ENCODE results near the gene GLT6D1. TPM values are rescaled to one million over a fixed set of nuclear protein-coding genes. Genes with fewer than 3 reads are reported as not detected.

GLT6D1 gene
- total RNA-seq, 6 experiments from 2014 or later: not detected

GRCh38 chr9:135666534-135667462 is 27.5 kb upstream of the GLT6D1 start:
- DNase-seq (peak in 1 of 3 donors; percentile 27), ATAC-seq (no peak)
- Histone ChIP-seq H3K36me3 (no peaks in the 10 kb centered on the region), H3K4me3 (no peak overlapping the region), H3K9me3 (no peaks in the 10 kb centered on the region), H3K27me3 (no peaks in the 10 kb centered on the region), H3K4me1 (no peaks in the 10 kb centered on the region), H3K27ac (no peak overlapping the region)
- no peak for TF ChIP-seq POLR2A (IDR thresholded peaks at IDR 0.05)
- TF ChIP-seq CTCF (IDR thresholded peaks at IDR 0.05): no peak
- WGBS (ENCODE audit: insufficient coverage, low coverage, low lambda C conversion rate, missing lambda C conversion rate): 39% methylated on average over 10 of the region's 29 CpGs
- intact Hi-C loops (cut with DNase I): no loop called here

GRCh38 chr9:135665795-135666189 is 26.5 kb upstream of the GLT6D1 start:
- DNase-seq (no peak), ATAC-seq (no peak)
- no peaks in the 10 kb centered on the region for H3K9me3 ChIP-seq
- no peak overlapping the region for H3K4me3 ChIP-seq
- 83% methylated on average over 2 of the region's 12 CpGs for WGBS (ENCODE audit: insufficient coverage, low coverage, low lambda C conversion rate, missing lambda C conversion rate)
- no peaks in the 10 kb centered on the region for H3K36me3 ChIP-seq
- H3K4me1 ChIP-seq: no peaks in the 10 kb centered on the region
- H3K27me3 ChIP-seq: no peaks in the 10 kb centered on the region
- H3K27ac ChIP-seq: no peak overlapping the region
- TF ChIP-seq CTCF (IDR thresholded peaks at IDR 0.05) (no peak), POLR2A (IDR thresholded peaks at IDR 0.05) (no peak)
- intact Hi-C loops (cut with DNase I): no loop called here

GRCh38 chr9:135664801-135665794 is 25.8 kb upstream of the GLT6D1 start:
- no peak overlapping the region for H3K27ac ChIP-seq
- H3K4me3 ChIP-seq: no peak overlapping the region
- ATAC-seq: no peak
- TF ChIP-seq CTCF (IDR thresholded peaks at IDR 0.05) (no peak), POLR2A (IDR thresholded peaks at IDR 0.05) (no peak)
- H3K36me3 ChIP-seq: no peaks in the 10 kb centered on the region
- H3K27me3 ChIP-seq: no peaks in the 10 kb centered on the region
- no peaks in the 10 kb centered on the region for H3K4me1 ChIP-seq
- WGBS (ENCODE audit: insufficient coverage, low coverage, low lambda C conversion rate, missing lambda C conversion rate): 39% methylated on average over 7 of the region's 32 CpGs
- intact Hi-C loops (cut with DNase I): no loop called here
- H3K9me3 ChIP-seq: no peaks in the 10 kb centered on the region
- no peak for DNase-seq

- Histone ChIP-seq H3K27ac (no peak overlapping the region), H3K4me3 (no peak overlapping the region), H3K27me3 (no peaks in the 10 kb centered on the region), H3K9me3 (no peaks in the 10 kb centered on the region), H3K4me1 (no peaks in the 10 kb centered on the region), H3K36me3 (no peaks in the 10 kb centered on the region)
- TF ChIP-seq CTCF (IDR thresholded peaks at IDR 0.05): no peak
- no peak for TF ChIP-seq POLR2A (IDR thresholded peaks at IDR 0.05)
- ATAC-seq (no peak), DNase-seq (no peak)
- intact Hi-C loops (cut with DNase I): no loop called here
- 76% methylated on average over 5 of the region's 10 CpGs for WGBS (ENCODE audit: insufficient coverage, low coverage, low lambda C conversion rate, missing lambda C conversion rate)
Measured at GRCh38 chr9:135664266-135664665, 24.9 kb upstream of the GLT6D1 start.
